PFSK-1 (cell line): ENCODE measurements around the gene CXXC5.

Experiments
- POLR2AphosphoS5 ChIP-seq: IDR thresholded peaks from 2 replicates; pipeline ENCODE4 v1.6.1; 2012; ENCODE audit warnings: low read depth, mild to moderate bottlenecking, control low read depth, low read length, moderate library complexity
- REST ChIP-seq, 2 experiments: IDR thresholded peaks; 2 replicates each; pipeline versions ENCODE4 v1.6.1 to v1.8.0; 2011 to 2012; ENCODE audit warnings: low read depth in 2 of 2, low read length in 2 of 2, control low read depth in 1 of 2, inconsistent platforms in 1 of 2, mild to moderate bottlenecking in 1 of 2, moderate library complexity in 1 of 2; ENCODE audit not compliant: insufficient read depth in 1 of 2
- TAF1 ChIP-seq: IDR thresholded peaks from 2 replicates; pipeline ENCODE4 v1.6.1; 2012; ENCODE audit warnings: low read length, control low read depth, borderline replicate concordance; ENCODE audit not compliant: insufficient read depth

- TF ChIP-seq REST (IDR thresholded peaks at IDR 0.05; ENCODE audit: insufficient read depth in 1 of 2, low read depth in 2 of 2, low read length in 2 of 2) (no peak), POLR2AphosphoS5 (no peak), TAF1 (no peak)
Observed at GRCh38 chr5:139630855-139631254, 17.3 kb upstream of the CXXC5 start.
